ENCODE results near the gene HK3.

GRCh38 chr5:176865964-176866363 is 33.2 kb downstream of the HK3 start:
- TF ChIP-seq POLR2A (IDR thresholded peaks at IDR 0.05) (no peak), CTCF (IDR thresholded peaks at IDR 0.05) (no peak), POLR2AphosphoS5 (IDR thresholded peaks at IDR 0.05) (no peak)
